Amniotic epithelial cell (primary cell): Measurements from ENCODE around the gene SLC7A4.
"Not testable (repeated sequence)": the region's sequence is repeated elsewhere in the genome, so short reads cannot be mapped to it uniquely, and the experiment has no call there.

ENCODE experiments used
- DNase-seq: peaks from one replicate; pipeline ENCODE4 v3.0.0-alpha.2; 2010; ENCODE audit warnings: low read depth

Gene SLC7A4

GRCh38 chr22:21041937-21042336 lies 9.6 kb upstream of the SLC7A4 start:
- peak; percentile 71 for DNase-seq

DNA sequence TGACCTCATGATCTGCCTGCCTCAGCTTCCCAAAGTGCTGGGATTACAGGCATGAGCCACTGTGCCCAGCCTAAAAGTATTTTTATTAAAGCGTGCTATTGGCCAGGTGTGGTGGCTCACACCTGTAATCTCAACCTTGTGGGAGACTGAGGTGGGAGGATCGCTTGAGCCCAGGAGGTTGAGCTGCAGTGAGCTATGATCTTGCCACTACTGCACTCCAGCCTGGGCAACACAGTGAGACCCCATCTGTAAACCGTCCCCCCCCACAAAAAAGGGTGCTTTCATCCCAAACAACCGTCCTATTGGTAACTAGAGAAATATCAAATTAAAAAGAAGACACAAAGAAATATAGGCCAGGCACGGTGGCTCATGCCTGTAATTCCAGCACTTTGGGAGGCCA lies 6.8 kb upstream of the SLC7A4 start:
- not testable (repeated sequence) for DNase-seq

- DNase-seq, result peak; percentile 72
These were observed 6.0 kb upstream of the SLC7A4 start for GRCh38 chr22:21038405-21038804.

DNA sequence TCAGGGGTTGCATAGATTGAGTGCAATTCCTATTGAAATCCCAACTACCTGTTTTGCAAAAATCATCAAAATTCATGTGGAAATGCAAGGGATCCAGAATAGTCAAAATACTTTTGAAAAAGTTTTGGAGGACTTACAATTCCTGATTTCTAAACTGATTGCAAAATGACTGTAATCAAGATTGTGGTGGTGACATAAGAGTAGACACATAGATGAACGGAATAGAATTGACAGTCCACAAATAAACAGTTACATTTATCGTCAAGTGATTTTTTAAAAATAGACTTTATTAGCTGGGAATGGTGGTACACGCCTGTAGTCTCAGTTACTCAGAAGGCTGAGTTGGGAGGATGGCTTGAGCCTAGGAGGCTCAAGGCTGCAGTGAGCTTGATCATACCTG lies 2.6 kb upstream of the SLC7A4 start:
- DNase-seq, result no peak

- DNase-seq, result no peak
These were observed 1.5 kb upstream of the SLC7A4 start for GRCh38 chr22:21033895-21034294.

DNA sequence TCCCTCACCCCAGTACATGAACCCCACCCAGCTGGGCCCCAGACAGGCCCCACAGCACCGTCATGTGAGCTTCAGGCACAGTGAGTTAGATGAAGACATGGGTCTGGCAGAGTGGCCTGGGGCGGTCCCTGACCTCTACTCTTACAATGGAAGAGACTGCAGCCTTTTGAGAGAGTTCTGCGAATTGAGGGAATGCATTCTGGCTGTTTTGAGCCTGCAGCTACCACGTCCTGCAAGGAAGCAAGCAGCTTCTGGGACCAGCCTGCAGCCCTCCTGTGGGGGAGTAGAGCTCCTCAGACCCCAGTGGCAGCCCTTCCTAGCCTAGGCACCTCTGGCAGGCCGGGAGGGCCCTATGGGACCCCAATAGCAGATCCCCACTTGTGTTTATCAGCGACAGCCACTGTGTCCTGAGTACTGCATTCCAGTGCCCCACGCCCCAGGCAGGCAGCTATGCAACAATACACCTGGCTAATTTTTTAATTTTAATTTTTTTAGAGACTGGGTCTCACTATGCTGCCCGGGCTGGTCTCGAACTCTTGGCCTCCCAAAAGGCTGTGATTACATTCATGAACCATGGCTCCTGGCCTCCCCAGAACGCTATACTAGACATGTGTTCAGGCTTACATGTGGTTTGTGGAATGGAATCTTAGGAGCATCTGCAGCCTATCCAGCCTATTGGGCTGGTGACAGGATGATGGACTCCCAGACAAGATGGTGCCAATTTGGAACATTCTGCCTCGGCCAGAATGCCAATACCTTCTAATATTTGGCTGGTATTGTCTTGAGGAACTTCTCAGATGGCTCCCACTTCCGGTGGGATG lies 717 bp upstream of the SLC7A4 start:
- peak; percentile 38 for DNase-seq

DNA sequence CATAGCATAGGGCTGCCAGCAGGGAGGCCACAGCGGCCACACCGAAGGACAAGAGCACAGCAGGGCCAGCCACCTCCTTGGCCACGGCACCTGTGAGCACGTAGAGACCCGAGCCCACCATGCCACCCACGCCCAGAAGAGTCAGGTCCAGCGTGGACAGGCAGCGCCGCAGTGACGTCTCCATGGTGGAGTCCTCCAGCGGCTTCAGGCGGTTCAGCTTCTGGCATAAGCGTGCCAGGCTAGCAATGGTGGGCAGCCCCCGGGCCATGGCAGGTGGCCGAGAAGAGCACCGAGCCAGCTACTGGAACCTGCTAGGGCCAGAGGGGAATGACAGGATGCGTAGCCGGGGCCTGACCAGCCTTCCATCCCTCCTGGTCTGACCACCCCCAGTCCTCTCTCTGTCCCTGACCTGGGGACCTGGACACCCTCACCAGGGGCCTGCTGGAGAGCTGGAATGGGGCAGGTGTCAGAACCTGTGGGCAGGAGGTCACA lies 770 bp downstream of the SLC7A4 start:
- DNase-seq, result no peak

- no peak for DNase-seq
These were observed 1.5 kb downstream of the SLC7A4 start for GRCh38 chr22:21030621-21031544.

- no peak for DNase-seq
These were observed 2.3 kb downstream of the SLC7A4 start for GRCh38 chr22:21030032-21030431.

- no peak for DNase-seq
These were observed 2.8 kb downstream of the SLC7A4 start for GRCh38 chr22:21029486-21030025.

GRCh38 chr22:21028277-21029251 lies 3.8 kb downstream of the SLC7A4 start:
- no peak for DNase-seq

DNA sequence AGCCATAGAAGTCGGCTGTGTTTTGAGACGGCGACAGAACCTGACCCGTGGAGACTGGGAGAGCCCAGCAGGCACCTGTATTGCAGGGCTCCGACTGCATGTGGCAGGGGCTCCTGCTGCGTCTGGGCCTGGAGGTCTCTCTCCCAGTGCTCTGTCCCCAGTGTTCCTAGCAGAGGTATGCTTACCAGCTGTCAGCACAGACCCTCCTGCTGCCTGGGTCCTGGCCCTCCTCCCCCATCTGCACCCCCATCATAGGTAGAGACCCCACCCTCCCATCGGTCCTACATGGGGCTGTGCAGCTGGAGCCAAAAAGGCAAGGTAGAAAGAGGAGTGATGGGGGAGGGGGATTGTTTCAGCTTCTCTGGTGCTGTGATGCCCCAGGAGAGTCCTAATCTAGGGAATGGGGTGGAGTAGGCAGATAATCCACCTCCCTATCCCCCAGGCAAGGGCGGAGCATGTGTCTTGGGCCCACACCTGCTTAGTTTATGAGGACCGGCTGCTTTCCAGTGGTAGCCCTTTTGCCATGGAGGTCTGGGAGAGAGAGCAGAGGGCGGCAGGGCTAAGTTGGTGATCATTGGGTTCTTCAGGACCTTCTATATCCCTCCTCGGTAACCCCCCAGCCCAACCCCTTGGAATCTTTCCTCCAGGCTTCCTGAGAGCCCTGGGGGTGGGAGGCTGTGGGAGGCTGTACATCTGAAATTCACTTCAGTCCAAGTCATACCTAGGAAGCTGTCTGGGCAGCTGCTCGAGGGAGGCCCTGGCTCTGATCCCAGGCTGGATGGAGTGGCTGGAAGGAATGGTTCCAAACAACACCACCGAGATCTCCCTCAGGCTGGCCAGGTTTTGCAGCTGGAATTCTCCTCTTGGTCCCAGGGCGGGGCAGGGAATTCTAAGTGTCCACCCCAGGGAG lies 5.3 kb downstream of the SLC7A4 start:
- peak; percentile 72 for DNase-seq

DNA sequence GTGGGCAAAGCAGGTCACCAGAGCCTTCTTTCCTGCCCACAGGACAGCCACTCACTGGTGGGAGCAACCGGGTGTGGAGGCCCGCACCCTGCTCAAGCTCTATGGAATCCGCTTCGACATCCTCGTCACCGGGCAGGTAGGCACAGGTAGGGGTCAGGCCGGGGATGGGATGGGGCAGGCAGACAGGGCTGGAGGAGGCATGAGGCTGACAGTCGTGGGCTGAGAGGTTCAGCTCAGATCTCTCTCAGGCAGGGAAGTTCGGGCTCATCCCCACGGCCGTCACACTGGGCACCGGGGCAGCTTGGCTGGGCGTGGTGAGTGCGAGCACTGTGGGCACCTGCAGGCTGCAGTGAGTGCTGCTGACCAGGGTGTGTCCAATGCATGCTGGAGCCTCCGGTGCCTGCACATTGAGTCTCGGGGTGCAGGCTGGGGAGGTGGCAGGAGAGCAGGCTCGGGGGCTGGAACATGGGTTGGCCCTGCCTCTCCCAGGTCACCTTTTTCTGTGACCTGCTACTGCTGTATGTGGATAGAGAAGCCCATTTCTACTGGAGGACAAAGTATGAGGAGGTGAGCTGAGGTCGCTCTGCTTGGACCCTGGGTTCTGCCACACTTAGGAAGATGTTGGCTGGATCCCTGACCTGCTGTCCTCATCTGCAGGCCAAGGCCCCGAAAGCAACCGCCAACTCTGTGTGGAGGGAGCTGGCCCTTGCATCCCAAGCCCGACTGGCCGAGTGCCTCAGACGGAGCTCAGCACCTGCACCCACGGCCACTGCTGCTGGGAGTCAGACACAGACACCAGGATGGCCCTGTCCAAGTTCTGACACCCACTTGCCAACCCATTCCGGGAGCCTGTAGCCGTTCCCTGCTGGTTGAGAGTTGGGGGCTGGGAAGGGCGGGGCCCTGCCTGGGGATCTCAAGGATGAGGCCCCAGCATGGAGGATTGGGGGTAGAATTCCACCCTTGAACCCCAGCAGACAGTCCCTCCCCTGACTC lies 6.3 kb downstream of the SLC7A4 start:
- DNase-seq, result no peak

GRCh38 chr22:21025266-21025665 lies 7.1 kb downstream of the SLC7A4 start:
- DNase-seq, result no peak

DNA sequence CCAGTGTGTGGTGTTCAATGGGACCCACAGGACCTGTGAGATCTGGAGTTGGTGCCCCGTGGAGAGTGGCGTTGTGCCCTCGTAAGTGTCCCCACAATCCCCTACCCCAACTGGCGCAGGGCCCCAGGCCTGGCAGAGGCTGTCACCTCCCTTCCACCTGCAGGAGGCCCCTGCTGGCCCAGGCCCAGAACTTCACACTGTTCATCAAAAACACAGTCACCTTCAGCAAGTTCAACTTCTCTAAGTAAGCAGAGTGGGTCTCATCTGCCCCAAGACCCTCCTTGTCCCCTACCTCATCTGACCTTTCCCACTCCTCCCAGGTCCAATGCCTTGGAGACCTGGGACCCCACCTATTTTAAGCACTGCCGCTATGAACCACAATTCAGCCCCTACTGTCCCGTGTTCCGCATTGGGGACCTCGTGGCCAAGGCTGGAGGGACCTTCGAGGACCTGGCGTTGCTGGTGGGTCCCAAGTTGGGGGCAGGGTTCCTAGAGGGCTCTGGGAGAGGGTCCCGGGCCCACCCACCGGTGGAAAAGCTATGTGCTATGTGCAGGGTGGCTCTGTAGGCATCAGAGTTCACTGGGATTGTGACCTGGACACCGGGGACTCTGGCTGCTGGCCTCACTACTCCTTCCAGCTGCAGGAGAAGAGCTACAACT lies 9.3 kb downstream of the SLC7A4 start:
- no peak for DNase-seq

- DNase-seq, result no peak
These were observed 9.9 kb downstream of the SLC7A4 start for GRCh38 chr22:21022507-21022906.

GRCh38 chr22:21020802-21021429 lies 11.4 kb downstream of the SLC7A4 start:
- DNase-seq, result no peak

DNA sequence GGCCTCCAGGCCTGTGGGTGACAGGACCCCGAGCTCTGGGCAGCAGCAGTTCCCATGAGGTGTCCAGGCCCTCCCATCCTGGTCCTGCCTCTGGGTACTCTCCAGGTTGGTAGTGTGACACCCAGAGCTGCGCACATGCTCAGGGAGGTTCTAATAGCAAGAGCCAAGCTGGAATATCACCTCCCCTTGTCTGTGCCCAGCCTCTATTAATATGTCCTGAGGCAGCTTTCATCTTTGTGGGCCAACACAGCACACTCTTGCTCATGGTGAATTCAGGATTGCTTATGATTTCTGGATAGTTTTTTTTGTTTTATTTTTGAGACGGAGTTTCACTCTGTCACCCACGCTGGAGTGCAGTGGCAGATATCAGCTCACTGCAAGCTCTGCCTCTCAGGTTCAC lies 14.0 kb downstream of the SLC7A4 start:
- DNase-seq, result no peak
